ENCODE measurements around the gene LAMA1.
"Not testable (repeated sequence)": the region's sequence is repeated elsewhere in the genome, so short reads cannot be mapped to it uniquely, and the experiment has no call there.

The LAMA1 gene, protein sequence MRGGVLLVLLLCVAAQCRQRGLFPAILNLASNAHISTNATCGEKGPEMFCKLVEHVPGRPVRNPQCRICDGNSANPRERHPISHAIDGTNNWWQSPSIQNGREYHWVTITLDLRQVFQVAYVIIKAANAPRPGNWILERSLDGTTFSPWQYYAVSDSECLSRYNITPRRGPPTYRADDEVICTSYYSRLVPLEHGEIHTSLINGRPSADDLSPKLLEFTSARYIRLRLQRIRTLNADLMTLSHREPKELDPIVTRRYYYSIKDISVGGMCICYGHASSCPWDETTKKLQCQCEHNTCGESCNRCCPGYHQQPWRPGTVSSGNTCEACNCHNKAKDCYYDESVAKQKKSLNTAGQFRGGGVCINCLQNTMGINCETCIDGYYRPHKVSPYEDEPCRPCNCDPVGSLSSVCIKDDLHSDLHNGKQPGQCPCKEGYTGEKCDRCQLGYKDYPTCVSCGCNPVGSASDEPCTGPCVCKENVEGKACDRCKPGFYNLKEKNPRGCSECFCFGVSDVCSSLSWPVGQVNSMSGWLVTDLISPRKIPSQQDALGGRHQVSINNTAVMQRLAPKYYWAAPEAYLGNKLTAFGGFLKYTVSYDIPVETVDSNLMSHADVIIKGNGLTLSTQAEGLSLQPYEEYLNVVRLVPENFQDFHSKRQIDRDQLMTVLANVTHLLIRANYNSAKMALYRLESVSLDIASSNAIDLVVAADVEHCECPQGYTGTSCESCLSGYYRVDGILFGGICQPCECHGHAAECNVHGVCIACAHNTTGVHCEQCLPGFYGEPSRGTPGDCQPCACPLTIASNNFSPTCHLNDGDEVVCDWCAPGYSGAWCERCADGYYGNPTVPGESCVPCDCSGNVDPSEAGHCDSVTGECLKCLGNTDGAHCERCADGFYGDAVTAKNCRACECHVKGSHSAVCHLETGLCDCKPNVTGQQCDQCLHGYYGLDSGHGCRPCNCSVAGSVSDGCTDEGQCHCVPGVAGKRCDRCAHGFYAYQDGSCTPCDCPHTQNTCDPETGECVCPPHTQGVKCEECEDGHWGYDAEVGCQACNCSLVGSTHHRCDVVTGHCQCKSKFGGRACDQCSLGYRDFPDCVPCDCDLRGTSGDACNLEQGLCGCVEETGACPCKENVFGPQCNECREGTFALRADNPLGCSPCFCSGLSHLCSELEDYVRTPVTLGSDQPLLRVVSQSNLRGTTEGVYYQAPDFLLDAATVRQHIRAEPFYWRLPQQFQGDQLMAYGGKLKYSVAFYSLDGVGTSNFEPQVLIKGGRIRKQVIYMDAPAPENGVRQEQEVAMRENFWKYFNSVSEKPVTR (N-terminal part only)

DNA sequence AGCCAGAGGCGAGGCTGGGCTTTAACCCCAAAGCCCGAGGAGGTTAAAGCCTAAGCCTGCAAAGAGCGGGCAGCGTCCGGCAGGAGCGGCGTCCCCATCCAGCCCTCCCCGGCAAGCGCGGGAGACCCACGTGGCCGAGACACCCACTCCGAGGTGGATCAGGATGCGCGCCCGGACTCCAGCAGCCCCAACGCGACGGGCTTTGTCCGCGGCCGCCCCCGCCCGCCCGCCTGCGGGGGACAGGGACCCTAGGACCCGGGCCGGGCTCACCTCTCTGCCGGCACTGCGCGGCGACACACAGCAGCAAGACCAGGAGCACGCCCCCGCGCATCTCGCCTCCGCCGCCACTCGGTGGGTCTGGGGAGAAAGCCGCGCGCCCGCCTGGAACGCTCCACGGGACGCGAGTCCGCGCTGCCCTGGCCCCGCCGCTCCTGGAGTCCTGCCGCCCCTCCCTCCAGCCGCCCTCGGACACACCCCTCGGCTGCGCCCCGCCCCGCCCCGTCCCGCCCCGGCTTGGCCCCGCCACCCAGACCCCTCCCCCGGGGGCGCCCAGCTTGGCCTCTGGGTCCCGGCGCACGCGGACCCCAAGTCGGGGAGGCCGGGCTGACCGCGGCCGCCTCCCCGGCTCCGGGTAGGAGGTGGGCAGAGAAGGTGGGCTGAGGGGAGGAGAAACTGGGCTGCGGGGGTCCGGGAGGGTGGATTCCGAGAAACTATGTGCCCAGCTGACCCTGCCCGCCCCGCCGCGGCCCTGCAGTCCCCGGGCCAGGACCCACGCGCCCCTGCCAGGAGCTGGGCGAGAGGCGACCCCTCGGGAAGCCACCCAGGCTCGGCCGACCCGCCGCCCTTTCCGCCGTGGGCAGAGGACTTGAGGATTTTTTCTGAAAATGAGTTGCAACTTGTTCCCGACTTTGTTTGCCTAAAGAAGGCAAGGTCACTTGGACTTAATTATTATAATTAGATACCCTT lies at the start of gene LAMA1:
Gene LAMA1, minus strand, starts transcription at position 408 of the 966 bp plus-strand sequence. Its CDS starts 77 bp downstream, at position 331.
- DNase-seq = no peak

DNA sequence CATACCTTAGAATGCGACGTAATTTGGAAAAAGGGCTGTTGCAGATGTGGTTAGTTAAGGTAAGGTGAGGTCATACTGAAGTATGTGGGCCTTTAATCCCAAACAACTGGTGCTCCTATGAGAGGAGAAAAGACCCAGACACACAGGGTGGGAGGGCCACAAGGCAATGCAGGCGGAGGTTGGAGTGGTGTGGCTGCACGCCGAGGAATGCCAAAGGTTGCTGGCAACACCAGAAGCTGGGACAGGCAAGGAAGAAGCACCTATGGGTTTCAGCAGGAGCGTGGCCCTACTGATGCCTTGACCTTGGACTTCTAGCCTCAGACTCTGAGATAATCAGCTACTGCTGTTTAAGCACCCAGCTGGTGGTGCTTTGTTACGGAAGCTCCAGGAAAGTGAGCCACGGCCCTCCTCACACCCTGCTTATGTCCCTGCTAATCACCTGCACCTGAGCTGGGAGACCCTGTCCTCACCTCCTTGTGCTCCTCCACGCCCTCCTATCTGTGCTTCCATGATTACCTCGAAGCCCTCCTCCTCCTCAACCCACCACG lies 48.3 kb upstream of the LAMA1 start:
- DNase-seq = no peak

DNA sequence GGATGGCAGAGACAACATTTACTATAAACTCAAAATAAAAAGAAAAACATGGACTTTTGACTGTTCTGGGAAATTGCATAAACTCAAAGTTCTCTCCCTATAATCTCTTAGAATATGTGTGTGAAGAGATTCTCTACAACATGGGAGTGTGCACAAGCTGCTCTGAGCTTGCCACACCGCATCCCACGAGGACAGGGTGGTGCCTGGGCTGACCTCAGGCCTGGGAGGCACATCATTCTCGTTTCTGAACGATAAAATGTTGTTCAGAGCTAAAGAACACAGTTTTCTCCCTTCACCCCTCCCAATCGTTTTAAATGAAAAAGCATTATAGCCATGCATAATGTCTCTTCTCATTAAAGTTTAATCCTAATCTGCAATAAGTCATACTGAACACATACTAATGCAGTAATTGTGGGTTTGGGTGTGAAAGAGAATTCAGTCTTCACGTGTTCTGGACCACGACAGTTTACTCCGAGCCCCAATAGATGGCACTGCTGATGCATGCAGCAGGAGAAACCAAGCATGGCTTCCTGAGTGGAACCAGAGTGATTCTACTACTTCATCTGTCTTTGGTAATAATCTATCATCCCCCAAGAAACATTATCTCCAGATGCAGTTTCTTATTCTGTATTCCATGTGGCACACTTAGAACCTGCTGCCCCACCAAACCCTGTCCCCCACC lies 46.9 kb upstream of the LAMA1 start:
- DNase-seq = no peak

DNA sequence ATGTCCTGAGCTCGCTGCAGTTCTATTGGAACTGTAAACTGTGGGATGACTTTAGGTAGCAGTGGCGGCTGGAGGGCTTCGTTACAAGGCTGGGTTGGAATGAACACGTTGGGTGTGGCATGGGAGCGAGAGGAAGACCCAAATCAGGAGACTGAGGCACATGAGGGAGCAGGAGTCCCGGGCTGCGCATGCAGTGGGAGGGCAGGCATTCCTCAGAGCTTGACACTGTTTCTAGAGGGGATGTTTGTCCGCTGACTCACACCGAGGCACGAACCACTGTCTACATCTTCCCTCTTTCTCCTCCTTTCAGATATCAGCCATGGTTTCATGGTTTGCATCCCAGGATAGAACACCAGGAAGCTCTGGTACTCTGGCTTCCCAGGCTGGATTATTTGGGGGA lies 40.6 kb upstream of the LAMA1 start:
- DNase-seq = no peak

DNA sequence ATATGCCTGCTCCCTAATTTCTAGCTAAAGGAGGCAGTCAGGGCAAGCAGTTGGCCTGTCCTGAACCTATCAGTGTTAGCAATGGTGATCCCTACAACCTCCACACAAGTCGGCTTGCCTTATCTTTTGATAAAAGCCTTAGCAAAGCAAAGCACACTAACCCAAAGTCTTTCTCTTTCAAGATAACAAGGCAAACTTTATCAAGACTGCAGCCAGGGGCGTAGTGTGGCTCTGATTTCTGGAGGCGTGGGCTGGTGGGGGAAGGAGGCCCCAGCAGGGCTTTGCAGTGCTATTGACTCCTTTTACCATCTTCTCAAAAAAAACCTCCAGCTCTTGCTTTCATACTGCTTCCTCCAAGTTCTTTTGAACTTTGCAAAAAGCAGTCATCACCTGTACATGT lies 40.2 kb upstream of the LAMA1 start:
- DNase-seq = no peak

DNA sequence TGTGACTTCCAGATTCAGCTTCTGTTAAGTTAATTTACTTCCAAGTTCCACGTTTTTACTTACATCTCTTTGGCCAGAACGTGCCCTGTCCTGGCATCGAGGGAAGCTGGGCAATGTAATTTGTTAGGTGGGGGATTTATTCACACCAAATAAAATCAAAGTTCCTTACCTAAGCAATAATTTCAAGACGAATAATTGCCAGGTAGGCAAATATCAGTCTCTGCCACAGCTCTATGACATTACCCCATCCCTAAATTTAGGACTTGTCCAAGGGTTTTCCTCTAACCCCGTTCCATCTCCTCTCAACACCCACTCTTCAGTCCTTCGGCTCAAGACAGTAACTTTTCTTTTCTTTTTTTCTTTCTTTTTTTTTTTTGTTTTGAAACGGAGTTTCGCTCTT lies 38.3 kb upstream of the LAMA1 start:
- DNase-seq = no peak

DNA sequence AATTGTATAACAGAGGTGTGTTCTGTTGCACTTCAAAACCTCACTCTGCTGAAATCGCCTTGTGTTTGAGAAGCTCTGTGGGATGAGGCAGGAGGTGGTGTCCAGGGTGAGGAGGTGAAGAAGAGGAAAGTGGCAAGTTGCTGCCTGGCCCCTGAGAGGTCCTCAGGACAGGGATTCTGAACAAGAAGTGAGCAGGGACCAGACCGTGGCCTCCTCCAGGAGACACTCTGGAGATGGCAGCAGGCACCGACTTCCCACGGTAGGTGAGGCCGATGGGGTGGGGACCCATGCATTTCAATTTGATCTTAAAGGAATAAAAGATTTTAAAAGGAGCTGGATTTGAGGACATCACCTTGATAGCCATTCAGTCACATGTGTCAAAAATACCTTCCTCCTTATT lies 37.5 kb upstream of the LAMA1 start:
- DNase-seq = no peak

DNA sequence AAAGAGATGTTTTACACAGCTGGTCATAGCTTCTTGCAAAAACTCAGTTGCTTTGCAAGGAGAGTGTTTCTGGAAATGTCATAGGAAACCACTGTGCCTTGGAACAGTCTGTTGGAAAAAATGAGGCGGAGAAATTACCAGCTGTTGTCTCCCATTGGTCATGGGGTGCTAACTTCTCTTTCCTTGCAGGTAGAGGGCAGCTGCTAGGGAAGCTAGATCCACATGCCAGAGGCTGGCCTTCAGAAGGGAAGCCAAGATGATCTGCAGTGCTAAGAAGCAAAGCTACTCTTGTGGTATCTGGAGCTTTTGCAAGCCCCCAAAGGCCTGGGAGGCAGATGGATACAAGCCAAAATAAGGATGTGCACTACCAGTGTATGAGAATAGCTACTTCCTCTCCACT lies 34.8 kb upstream of the LAMA1 start:
- no peak for DNase-seq

DNA sequence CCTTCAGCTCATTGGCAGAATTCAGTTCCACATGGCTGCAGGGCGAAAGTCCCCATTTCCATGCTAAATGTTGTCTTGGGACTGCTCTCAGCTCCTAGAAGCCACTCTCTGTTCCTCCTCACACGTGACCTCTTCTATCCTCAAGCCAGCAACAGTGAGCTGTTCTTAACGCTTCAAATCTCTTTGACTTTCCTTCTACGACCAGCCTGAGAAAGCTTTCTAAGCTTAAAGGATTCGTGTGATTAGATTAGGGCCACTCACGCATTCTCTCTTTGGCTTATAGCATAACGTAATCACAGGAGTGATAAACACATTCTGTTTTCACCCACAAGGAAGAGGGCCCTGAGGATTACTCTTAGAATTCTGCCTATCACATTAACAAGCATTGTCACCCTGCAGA lies 29.8 kb upstream of the LAMA1 start:
- no peak for DNase-seq

DNA sequence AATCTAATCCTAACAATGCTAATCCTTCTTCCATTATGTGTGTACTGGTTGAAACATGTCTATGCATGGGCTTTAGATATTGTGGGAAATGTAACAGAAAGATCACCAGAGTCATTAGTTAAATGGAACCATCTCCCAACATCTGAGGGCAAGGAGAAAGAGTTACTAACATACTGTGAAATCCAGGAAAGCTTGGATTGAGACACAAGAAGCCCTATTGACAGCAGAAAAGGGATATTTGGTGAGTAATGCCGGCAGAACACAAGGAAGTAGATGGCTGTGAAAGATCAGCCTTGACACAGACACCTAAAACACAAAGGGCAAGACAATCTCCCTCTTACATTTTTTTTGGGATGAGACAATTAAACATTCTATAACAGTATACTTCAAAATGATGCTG lies 28.5 kb upstream of the LAMA1 start:
- DNase-seq = no peak

DNA sequence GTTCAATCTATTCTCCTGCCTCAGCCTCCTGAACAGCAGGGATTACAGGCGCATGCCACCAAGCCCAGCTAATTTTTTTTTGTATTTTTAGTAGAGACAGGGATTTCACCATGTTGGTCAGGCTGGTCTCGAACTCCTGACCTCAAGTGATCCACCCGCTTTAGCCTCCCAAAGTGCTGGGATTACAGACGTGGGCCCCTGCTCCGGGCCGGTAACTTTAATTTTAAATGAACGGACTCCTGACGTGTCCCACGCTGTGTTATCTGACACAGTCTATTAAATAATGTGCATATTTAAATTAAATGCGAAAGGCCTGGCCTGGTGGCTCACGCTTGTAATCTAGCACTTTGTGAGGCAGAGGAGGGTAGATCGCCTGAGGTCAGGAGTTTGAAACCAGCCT lies 27.3 kb upstream of the LAMA1 start:
- DNase-seq = not testable (repeated sequence)

DNA sequence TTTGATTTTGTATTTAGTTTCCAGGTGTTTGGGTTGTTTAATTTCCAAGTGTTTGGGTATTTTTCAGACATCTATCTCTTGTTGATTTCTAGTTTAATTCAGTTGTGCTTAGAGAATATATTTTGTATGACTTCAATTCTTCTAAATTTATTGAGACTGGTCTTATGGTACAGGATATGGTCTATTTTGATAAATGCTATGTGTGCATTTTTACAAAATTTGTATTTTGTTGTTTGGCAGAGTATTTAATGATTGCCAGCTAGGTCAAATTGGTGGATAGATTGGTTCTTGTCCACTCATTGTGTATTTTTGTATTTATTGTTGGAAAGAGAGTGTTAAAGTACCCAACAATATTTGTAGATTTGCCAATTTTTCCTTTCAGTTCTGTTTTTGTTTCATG lies 23.7 kb upstream of the LAMA1 start:
- DNase-seq = no peak

DNA sequence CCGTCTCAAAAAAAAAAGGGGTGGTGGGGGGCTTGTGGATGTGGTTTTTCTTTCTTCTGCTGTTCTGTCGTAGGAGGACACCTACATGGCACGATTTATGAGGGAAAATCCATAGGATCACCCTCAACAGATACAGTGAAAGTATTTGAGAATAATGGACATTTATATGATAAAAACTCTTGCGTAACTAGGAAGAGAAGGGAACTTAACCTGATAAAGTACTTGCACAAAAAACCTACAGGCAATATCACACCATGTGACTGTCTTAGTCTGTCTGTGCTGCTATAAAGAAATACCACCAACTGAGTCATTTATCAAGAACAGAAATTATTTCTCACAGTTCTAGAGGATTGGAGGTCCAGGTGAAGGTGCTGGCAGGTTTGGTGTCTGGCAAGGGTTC lies 21.8 kb upstream of the LAMA1 start:
- no peak for DNase-seq

DNA sequence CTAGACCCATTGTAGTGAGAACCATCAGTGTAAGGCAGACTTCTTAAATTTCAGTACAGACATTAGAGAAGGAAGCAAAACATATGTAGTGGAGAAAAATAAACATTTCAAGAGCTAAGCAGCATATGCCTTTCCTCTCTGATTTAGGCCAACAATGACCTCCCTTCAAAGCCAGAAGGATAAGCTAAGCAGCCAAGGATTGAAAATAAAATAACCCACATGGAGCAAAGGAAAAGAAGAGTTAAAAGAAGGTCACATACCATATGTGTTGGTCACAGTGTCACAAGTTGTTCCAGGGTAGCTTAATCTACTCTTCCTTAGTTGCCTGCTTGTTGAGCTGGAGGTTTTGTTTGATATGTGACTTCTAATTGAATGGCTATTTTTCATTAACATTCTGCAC lies 15.6 kb upstream of the LAMA1 start:
- no peak for DNase-seq

DNA sequence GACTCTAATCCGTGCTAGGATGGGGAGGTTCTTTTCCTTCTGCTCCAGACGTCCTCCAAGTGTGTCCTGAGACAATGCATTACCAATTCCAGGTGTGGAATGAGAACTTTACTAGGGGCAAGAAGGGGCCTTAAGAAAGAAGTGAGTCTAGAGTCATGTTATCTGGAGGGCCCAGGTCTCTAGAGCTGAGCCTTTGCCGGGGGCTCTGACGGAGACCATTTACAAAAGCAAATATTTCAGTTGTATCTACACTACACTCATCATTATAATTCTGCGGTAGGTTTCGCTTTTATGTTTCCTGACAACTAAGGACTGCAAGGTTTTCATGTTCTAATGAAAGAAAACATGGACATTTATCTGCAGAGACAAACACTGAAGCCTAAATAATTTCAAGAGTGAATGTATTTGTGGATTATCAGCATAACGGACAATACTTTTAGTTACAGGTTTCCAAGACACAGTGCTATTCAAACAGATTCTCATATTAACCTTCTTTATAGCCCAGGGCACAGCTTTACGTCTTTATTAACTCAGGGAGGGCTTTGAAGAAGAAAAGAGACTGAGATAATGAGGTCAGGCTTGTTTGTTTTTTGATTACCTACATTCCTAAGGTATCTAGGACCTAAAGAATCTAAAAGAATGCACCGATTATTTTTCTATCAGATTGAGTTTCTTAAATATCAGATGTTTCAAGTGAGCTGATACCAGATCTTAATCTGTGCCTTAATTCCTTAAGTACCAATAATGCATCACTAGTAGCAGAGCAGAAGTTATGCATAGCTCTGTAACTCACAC lies 15.0 kb upstream of the LAMA1 start:
- no peak for DNase-seq

DNA sequence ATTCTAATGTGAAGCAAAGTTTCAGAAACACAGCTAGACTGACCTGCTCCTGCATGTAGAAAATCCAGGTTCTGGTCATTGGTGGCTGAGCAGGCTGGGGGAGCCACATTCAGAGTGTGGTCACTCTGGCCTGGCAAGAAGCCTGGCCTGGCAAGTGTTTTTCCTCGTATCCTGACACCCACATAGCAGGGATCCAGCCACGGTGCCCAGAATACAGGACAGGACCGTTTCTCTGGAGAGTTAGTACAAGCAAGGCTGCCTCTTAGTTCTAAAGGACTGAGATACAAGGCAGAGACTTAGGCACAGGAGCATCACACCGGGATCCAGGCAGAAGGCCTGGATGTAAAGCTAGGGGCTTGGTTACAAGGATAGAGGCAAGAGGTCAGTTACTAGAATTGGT lies 4.8 kb upstream of the LAMA1 start:
- no peak for DNase-seq

DNA sequence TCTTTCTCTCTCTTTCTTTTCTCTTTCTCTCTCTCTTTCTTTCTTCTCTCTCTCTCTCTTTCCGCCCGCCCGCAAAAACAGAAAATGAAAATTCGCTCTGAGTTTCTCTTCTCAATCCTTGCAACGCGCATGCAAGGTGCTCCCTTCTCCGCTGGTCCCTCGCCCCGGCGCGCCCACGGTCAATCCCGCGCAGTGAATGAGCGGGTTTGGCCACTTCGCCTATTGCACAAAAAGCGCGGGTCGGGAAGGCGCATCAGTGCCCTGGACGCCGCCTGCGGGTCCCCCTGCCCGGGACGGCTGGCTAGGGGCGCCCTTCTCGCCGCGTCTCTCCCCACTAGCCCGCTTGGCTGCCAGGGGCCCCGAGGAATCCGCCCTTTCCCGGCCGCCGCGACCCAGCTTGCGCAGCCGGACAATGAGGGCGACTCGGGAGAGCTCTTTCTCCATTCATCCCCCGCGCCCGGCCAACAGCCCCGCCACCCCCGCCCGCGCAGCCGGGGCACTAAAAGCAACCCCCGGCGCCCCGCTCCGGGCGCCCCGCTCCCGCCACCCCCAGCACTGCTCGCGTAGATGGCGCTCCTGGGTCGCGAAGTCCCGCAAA lies 706 bp downstream of the LAMA1 start:
- DNase-seq = no peak

DNA sequence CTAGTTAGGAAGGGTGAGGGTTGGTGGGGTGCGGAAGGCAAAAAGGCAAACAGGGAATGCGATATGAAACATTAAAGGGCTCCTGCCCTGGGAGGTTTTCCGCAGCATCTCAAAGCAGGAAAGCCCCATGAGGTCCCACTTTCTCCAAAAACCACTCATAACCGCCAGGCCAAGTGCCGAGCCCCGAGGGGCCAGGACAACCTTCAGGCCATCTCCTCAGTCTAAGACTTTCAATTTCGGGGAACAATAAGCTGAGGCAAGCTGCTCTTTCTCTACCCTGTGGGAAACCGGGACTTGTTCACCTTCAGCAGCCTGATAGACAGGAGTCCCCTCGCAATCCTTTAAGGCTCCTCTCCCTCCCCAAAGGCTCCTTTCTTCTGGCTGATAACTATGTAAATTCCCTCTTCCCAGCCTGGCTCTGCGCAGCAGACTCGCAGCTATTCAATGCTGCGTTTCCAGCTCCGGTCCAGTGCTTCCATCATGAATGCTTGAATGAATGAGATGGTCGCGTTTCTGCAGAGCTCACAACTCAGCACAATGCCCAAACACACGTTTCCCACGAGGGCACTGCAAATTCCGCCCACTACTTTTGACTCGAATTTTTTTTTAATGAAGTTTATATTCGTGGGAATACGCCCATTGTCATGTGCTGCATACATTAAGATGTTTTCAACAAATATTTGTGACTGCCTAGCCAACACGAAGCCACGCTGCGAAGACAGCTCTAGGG lies 1.4 kb downstream of the LAMA1 start:
- no peak for DNase-seq

DNA sequence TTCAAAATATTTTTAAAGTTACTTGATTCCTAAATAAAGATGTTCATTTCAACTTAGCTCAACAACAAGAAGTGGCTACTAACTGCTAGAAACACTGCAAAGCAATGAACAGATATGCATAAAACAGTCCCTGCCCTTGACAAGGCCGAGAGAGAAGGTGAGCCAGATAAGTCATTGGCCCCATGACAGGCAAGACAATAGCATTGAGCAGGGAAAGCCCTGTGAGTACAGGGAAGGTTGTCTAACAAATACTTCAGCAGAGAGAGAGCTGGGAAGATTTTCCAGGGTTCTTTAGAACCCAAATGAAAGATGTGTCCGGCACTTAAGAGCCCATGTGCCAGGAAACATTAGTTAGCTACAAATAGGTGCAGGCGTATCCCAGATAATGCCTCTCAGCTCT lies 4.7 kb downstream of the LAMA1 start:
- no peak for DNase-seq

Data from NCI-H524 treated with DMSO at 0.1 percent for 48 hours (cell line).